ENCODE data around the gene BMF.

DNA sequence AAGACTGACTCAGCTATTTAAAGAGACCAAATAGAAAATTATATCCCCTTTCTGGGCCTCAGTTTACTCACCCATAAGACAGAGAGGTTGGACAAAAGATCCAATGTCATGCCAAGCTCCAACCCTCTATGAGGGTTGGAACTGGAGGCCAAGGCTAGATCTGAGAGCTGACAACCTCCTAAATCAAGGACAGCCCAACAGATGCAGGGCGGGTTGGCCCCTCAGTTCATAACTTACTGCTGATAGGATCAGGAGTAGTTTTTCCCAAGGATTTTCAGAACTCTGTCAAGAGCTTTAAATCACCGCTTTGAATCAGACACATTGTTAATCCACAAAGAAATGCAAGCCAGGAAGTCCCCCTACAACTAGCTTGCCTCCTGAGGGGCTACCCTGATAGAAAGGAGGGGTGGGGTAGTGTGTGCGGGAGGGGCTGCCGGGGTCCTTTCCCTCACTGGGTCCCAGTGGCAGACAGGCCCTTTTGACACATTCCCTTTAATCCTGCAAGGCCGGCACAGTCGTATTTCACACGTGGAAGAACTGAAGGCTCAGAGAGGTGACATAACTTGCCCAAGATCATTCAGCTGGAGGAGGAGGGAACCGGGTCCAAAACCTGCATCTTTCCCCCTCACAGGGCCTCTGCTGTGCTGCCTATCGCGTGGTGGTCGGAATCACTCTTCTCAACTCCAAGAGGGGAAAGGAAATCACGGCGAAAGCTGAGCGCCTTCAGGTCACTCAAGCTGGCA is 21.4 kb downstream of the BMF start:
- TF ChIP-seq, protein P1, sequence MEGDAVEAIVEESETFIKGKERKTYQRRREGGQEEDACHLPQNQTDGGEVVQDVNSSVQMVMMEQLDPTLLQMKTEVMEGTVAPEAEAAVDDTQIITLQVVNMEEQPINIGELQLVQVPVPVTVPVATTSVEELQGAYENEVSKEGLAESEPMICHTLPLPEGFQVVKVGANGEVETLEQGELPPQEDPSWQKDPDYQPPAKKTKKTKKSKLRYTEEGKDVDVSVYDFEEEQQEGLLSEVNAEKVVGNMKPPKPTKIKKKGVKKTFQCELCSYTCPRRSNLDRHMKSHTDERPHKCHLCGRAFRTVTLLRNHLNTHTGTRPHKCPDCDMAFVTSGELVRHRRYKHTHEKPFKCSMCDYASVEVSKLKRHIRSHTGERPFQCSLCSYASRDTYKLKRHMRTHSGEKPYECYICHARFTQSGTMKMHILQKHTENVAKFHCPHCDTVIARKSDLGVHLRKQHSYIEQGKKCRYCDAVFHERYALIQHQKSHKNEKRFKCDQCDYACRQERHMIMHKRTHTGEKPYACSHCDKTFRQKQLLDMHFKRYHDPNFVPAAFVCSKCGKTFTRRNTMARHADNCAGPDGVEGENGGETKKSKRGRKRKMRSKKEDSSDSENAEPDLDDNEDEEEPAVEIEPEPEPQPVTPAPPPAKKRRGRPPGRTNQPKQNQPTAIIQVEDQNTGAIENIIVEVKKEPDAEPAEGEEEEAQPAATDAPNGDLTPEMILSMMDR (IDR thresholded peaks at IDR 0.05; ENCODE audit: poor library complexity), result no peak
- TF ChIP-seq EZH2 (IDR thresholded peaks at IDR 0.05; ENCODE audit: borderline replicate concordance), result no peak

All from hepatocyte (in vitro differentiated cells).